ENCODE results near the gene ANKRD29.

ANKRD29 gene

DNA sequence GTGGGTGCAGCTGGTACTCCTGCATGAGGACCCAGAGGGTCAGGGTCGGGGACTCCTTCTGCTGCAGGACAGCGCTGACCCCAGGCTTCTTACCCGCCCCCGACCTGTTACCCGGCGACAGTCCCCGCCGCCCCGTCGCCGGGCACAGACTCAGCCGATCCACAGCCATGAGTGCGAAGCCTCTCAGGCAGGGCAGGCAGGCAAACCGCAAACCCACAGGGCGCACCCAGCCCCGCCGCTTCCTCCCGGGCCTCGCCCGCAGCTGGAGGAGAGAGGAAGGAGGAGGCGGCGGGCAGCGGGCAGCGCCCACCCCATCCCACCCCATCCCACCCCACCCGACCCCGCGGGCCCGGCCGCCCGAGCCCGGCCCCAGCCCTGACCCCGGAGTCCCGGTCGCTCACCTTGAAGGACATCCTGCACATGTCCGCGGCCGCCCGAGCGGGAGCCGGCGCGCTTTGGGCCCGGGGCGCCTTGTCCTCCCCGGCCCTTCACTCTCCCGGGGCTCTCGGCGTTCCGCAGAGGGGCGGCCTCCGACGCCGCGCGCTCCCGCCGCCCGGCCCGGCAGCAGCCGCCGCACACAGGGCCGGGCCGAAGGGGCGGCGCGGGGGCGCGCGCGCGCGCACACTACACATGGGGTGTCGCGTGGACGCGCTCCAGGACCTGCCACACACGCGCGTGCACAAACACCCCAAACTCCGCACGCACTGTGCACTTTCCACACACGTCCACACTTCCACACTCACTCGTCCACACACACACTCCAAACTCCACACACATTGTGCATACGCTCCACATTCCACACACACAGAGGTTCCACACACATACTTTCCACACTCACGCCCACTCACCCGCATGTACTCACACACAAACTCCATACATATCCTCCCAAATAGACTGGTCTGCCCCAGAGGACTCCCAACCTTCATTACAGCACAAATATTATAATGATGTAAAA lies at the start of gene ANKRD29:
TSS of gene ANKRD29 (minus strand) at position 603 of the 955 bp plus-strand sequence. CDS start at position 422, 181 bp downstream.
- DNase-seq (ENCODE audit: low read depth), result no peak
- H3K4me3 ChIP-seq (ENCODE audit: control insufficient read depth, low read depth, low read length), result peak within 1 kb of the TSS; percentile 68
- TF ChIP-seq, protein P1, sequence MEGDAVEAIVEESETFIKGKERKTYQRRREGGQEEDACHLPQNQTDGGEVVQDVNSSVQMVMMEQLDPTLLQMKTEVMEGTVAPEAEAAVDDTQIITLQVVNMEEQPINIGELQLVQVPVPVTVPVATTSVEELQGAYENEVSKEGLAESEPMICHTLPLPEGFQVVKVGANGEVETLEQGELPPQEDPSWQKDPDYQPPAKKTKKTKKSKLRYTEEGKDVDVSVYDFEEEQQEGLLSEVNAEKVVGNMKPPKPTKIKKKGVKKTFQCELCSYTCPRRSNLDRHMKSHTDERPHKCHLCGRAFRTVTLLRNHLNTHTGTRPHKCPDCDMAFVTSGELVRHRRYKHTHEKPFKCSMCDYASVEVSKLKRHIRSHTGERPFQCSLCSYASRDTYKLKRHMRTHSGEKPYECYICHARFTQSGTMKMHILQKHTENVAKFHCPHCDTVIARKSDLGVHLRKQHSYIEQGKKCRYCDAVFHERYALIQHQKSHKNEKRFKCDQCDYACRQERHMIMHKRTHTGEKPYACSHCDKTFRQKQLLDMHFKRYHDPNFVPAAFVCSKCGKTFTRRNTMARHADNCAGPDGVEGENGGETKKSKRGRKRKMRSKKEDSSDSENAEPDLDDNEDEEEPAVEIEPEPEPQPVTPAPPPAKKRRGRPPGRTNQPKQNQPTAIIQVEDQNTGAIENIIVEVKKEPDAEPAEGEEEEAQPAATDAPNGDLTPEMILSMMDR (IDR thresholded peaks at IDR 0.05; ENCODE audit: control insufficient read depth, insufficient read depth, low read depth, low read length, missing control alignments), result no peak

- TF ChIP-seq, protein P1 (IDR thresholded peaks at IDR 0.05; ENCODE audit: control insufficient read depth, insufficient read depth, low read depth, low read length, missing control alignments), result no peak
- DNase-seq (ENCODE audit: low read depth), result no peak
- H3K4me3 ChIP-seq (ENCODE audit: control insufficient read depth, low read depth, low read length), result no peak overlapping the region
Measured at GRCh38 chr18:23712445-23712844, 49.7 kb upstream of the ANKRD29 start.

DNA sequence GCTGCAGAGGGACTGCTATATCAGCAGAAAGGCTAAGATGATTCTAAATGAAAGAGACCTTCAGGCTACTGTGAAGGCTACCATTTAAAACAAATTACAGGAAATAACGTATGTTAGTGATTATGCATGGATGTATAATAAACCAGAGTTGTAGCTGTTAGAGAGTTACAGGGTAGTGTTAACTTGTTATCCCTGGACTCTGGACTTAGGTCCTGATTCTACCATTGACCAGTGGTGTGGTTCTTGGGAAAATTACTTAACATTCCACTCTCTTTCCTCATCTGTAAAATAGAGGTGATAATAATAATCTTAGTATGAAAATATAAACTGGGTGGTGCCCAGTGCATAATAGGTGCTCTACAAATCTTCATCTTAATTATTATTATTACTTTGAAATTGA lies 48.7 kb upstream of the ANKRD29 start:
- H3K4me3 ChIP-seq (ENCODE audit: control insufficient read depth, low read depth, low read length), result no peak overlapping the region
- TF ChIP-seq, protein P1 (IDR thresholded peaks at IDR 0.05; ENCODE audit: control insufficient read depth, insufficient read depth, low read depth, low read length, missing control alignments), result no peak
- DNase-seq (ENCODE audit: low read depth), result no peak

GRCh38 chr18:23710946-23711345 lies 48.2 kb upstream of the ANKRD29 start:
- H3K4me3 ChIP-seq (ENCODE audit: control insufficient read depth, low read depth, low read length), result no peak overlapping the region
- DNase-seq (ENCODE audit: low read depth), result no peak
- TF ChIP-seq, protein P1 (IDR thresholded peaks at IDR 0.05; ENCODE audit: control insufficient read depth, insufficient read depth, low read depth, low read length, missing control alignments), result no peak

GRCh38 chr18:23710068-23710527 lies 47.4 kb upstream of the ANKRD29 start:
- H3K4me3 ChIP-seq (ENCODE audit: control insufficient read depth, low read depth, low read length), result no peak overlapping the region
- no peak for DNase-seq (ENCODE audit: low read depth)

GRCh38 chr18:23706971-23707640 lies 44.4 kb upstream of the ANKRD29 start:
- no peak for DNase-seq (ENCODE audit: low read depth)
- TF ChIP-seq, protein P1 (IDR thresholded peaks at IDR 0.05; ENCODE audit: control insufficient read depth, insufficient read depth, low read depth, low read length, missing control alignments), result no peak
- H3K4me3 ChIP-seq (ENCODE audit: control insufficient read depth, low read depth, low read length), result no peak overlapping the region

More at GRCh38 chr18:23710068-23710527, 47.4 kb upstream of the ANKRD29 start:
- TF ChIP-seq, protein P1 (IDR thresholded peaks at IDR 0.05; ENCODE audit: control insufficient read depth, insufficient read depth, low read depth, low read length, missing control alignments), result no peak

Measured in AG09309 (cell line).